ENCODE measurements around the gene METTL16.
"Not testable (repeated sequence)": the region's sequence is repeated elsewhere in the genome, so short reads cannot be mapped to it uniquely, and the experiment has no call there.

- TF ChIP-seq, protein P1, sequence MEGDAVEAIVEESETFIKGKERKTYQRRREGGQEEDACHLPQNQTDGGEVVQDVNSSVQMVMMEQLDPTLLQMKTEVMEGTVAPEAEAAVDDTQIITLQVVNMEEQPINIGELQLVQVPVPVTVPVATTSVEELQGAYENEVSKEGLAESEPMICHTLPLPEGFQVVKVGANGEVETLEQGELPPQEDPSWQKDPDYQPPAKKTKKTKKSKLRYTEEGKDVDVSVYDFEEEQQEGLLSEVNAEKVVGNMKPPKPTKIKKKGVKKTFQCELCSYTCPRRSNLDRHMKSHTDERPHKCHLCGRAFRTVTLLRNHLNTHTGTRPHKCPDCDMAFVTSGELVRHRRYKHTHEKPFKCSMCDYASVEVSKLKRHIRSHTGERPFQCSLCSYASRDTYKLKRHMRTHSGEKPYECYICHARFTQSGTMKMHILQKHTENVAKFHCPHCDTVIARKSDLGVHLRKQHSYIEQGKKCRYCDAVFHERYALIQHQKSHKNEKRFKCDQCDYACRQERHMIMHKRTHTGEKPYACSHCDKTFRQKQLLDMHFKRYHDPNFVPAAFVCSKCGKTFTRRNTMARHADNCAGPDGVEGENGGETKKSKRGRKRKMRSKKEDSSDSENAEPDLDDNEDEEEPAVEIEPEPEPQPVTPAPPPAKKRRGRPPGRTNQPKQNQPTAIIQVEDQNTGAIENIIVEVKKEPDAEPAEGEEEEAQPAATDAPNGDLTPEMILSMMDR (IDR thresholded peaks at IDR 0.05), result not testable (repeated sequence)
- TF ChIP-seq POLR2A (IDR thresholded peaks at IDR 0.05), result not testable (repeated sequence)
Measured at GRCh38 chr17:2548026-2548425, 36.3 kb upstream of the METTL16 start.

Data from thyroid gland (tissue), 4 donors.